PC-9 (cell line): ENCODE data around the gene CTDSP2. TPM values are rescaled to one million over a fixed set of nuclear protein-coding genes. Genes with fewer than 3 reads are reported as not detected.

Experiments used
- BruUV-seq: library from RNA; stranded (reverse); fragments of 400-500 nt; replicated peaks from 2 replicates; lab custom pipeline; 2021; lab: Mats Ljungman, UMichigan
- CTCF ChIA-PET: fragments of 300-600 bp; sonication (Branson Sonifier 250); formaldehyde crosslinking; loops from one replicate; lab custom pipeline; 2022; ENCODE audit warnings: antibody characterized with exemption; lab: Charles Lee
- POLR2A ChIA-PET: fragments of 300-600 bp; sonication (Branson Sonifier 250); formaldehyde crosslinking; loops from one replicate; lab custom pipeline; 2022; ENCODE audit warnings: antibody characterized with exemption; ENCODE audit not compliant: unreplicated experiment; lab: Charles Lee
- DNase-seq, 2 experiments: peaks; one replicate each; pipeline versions ENCODE4 v3.0.0 to v3.0.0-alpha.2; 2015 to 2022; ENCODE audit warnings: mixed read lengths in 1 of 2
- H2AFZ ChIP-seq: fragments of 200-600 bp; sonication (generic); 2 replicates; pipeline ENCODE4 v1.8.1; 2017; ENCODE audit warnings: antibody characterized with exemption
- H3F3A ChIP-seq: fragments of 200-600 bp; sonication (generic); 2 replicates; pipeline ENCODE4 v1.8.1; 2017; ENCODE audit warnings: antibody characterized with exemption, mild to moderate bottlenecking, low read depth; ENCODE audit not compliant: insufficient read depth
- H3K27ac ChIP-seq: fragments of 200-600 bp; sonication (generic); 2 replicates; pipeline ENCODE4 v1.6.1; 2016; ENCODE audit warnings: mixed run types
- H3K27me3 ChIP-seq: fragments of 200-600 bp; sonication (generic); 2 replicates; pipeline ENCODE4 v1.6.1; 2016; ENCODE audit warnings: low read depth, mixed run types; ENCODE audit not compliant: insufficient read depth
- H3K36me3 ChIP-seq: fragments of 200-600 bp; sonication (generic); 2 replicates; pipeline ENCODE4 v1.6.1; 2016; ENCODE audit warnings: low read depth, mixed run types
- H3K4me1 ChIP-seq: fragments of 200-600 bp; sonication (generic); replicated peaks from 2 replicates; pipeline ENCODE4 v1.6.1; 2016; ENCODE audit warnings: mixed run types; ENCODE audit not compliant: insufficient read depth
- H3K4me2 ChIP-seq: fragments of 200-600 bp; sonication (generic); 2 replicates; pipeline ENCODE4 v1.6.1; 2017; ENCODE audit warnings: mixed run types
- H3K4me3 ChIP-seq: fragments of 200-600 bp; sonication (generic); 2 replicates; pipeline ENCODE4 v1.6.1; 2016; ENCODE audit warnings: mixed run types
- H3K79me2 ChIP-seq: fragments of 200-600 bp; sonication (generic); 2 replicates; pipeline ENCODE4 v1.6.1; 2017; ENCODE audit warnings: low read depth, mixed run types
- H3K9me2 ChIP-seq: fragments of 200-600 bp; sonication (generic); 2 replicates; pipeline ENCODE4 v1.8.1; 2017; ENCODE audit warnings: mild to moderate bottlenecking; ENCODE audit not compliant: insufficient read depth
- H3K9me3 ChIP-seq: fragments of 200-600 bp; sonication (generic); 2 replicates; pipeline ENCODE4 v1.8.1; 2016; ENCODE audit warnings: low read depth; ENCODE audit not compliant: insufficient read depth
- H4K20me1 ChIP-seq: fragments of 200-600 bp; sonication (generic); 2 replicates; pipeline ENCODE4 v1.8.1; 2017; ENCODE audit not compliant: insufficient read depth
- CTCF ChIP-seq: fragments of 200-600 bp; sonication (generic); conservative IDR thresholded peaks from 2 replicates; pipeline ENCODE4 v1.6.1; 2017; ENCODE audit warnings: mixed run types, antibody characterized with exemption, mild to moderate bottlenecking, moderate library complexity
- EZH2 ChIP-seq: fragments of 200-600 bp; sonication (generic); IDR thresholded peaks from 2 replicates; pipeline ENCODE4 v1.8.0; 2017; ENCODE audit warnings: antibody characterized with exemption, low read depth
- intact Hi-C: fragments of 100-400 bp; cut with micrococcal nuclease; formaldehyde crosslinking; loops from one replicate; pipeline ENCODE4 v1.10.0; 2022; ENCODE audit not compliant: unreplicated experiment
- total RNA-seq: library from RNA; stranded (reverse); gene quantifications from 2 replicates; pipeline ENCODE4 v1.2.3, GENCODE V29; 2021

The CTDSP2 gene
- total RNA-seq, 1 experiment from 2014 or later: 102 TPM

GRCh38 chr12:57839996-57840395 lies 6.5 kb downstream of the CTDSP2 start:
- peaks cover 94% of the 10 kb centered on the region for H4K20me1 ChIP-seq
- no peak overlapping the region for H3K27ac ChIP-seq
- no TSS peak for BruUV-seq
- H3K36me3 ChIP-seq: peaks cover 3% of the 10 kb centered on the region; the same call in 1 of the 2 replicates
- H3K4me1 ChIP-seq: peaks cover 15% of the 10 kb centered on the region
- DNase-seq: no peak
- H3F3A ChIP-seq: no peaks in the 10 kb centered on the region; the same call in 1 of the 2 replicates
- H3K9me3 ChIP-seq: no peaks in the 10 kb centered on the region
- CTCF ChIA-PET: no interaction called here
- no peak overlapping the region for H2AFZ ChIP-seq
- TF ChIP-seq EZH2 (no peak), CTCF (no peak)
- H3K4me2 ChIP-seq: no peak overlapping the region
- H3K9me2 ChIP-seq: no peaks in the 10 kb centered on the region
- H3K79me2 ChIP-seq: peaks cover 96% of the 10 kb centered on the region
- no peak overlapping the region for H3K4me3 ChIP-seq
- H3K27me3 ChIP-seq: no peaks in the 10 kb centered on the region
- POLR2A ChIA-PET: no interaction called here
- intact Hi-C loops: no loop called here

GRCh38 chr12:57838594-57839302 lies 7.8 kb downstream of the CTDSP2 start:
- H3F3A ChIP-seq: peaks cover 2% of the 10 kb centered on the region; the same call in 1 of the 2 replicates

More at GRCh38 chr12:57838594-57839302, 7.8 kb downstream of the CTDSP2 start:
- DNase-seq: no peak
- Histone ChIP-seq H4K20me1 (peaks cover 98% of the 10 kb centered on the region), H3K27ac (no peak overlapping the region), H3K27me3 (no peaks in the 10 kb centered on the region), H3K4me1 (peaks cover 8% of the 10 kb centered on the region), H3K79me2 (peaks cover 94% of the 10 kb centered on the region), H3K9me3 (no peaks in the 10 kb centered on the region), H3K36me3 (peaks cover 3% of the 10 kb centered on the region; the same call in 1 of the 2 replicates), H3K4me3 (no peak overlapping the region), H3K9me2 (no peaks in the 10 kb centered on the region), H3K4me2 (no peak overlapping the region), H2AFZ (no peak overlapping the region)
- POLR2A ChIA-PET: no interaction called here
- CTCF ChIA-PET: no interaction called here
- no TSS peak for BruUV-seq
- intact Hi-C loops: no loop called here
- no peak for TF ChIP-seq CTCF
